CD4-positive, alpha-beta T cell treated with Interferon gamma for 1 hour (primary cell): Measurements from ENCODE around the gene SUPT3H.

Source experiments
- DNase-seq: peaks from one replicate; pipeline ENCODE4 v3.0.0-alpha.2; 2020

The SUPT3H gene

DNA sequence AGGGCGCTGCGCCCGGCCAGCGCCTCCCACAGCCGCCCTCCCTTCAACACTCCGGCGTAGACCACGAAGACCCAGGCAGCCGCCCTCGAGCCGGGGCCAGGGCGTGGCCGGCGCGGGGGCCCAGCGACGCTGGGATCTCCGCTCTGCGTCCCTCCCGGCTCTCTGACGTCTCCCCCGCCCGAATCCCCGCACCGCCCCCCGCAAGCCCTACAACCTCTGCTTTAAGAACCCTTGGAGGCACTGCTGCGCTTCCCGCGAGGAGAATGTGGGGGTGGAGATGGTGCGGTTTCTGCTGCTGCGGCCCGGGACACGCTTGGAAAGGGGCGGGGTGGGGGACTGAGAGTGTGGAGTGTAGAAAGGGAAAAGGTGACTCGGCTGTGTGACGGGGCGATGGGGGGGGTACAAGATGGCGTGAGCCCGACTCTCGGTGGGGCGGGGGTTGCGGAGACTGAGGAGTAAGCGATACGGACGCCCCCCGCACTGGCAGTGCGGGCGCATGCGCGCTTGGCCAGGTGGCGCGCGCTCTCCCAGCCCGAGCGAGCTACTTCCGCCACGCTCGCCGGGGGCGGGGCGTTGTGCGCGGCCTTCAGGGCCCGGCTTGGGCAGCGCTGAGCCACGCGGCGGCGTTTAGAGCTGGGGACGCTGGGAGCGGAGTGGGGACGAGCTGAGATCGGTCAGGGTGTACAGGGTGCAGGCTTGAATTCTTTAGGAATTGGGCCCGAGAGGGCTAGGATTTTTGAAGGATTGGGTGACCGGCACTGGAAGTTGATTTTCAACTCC lies at the start of gene SUPT3H:
TSS of gene SUPT3H (minus strand) at position 381 of the 780 bp plus-strand sequence.
- DNase-seq: peak; percentile 93

DNA sequence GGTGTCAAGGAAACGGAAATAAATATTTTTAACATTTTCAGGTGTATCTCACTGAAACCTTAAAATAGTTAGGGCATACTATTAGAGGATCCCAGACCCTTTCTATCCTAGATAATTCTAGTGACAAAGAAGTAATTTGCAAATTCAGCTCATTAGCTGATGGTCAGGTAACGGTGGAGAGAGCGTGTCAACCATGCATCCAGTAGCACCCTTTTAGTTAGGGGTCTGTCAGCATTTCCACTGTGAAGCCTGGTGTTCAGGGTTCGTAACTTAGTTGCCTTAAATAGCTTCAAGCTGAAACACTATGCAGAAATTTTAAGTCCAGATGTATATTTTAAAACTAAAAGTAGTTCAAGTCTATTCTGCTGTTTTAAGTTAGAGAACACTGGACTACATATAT lies 48.5 kb upstream of the SUPT3H start:
- no peak for DNase-seq

DNA sequence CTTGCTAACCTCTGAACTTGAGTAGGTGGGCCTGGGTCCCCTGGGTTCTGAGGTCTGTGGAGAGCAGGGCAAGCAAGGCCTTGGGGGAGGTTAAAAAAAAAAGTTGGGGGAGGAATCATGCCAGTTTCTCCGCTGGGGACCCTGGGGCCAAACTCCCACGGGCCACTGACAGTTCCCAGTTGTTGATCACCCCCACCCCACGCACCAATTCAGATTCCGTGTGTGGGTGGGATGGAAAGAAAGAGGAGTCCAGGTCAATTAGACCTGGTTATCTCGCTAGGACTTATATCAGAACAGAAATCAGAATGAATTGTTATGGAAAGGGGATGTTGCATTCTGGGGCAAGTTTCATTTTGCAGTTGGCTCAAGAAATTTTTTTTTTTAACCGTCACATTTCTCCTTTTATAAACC lies 46.7 kb upstream of the SUPT3H start:
- DNase-seq: no peak

DNA sequence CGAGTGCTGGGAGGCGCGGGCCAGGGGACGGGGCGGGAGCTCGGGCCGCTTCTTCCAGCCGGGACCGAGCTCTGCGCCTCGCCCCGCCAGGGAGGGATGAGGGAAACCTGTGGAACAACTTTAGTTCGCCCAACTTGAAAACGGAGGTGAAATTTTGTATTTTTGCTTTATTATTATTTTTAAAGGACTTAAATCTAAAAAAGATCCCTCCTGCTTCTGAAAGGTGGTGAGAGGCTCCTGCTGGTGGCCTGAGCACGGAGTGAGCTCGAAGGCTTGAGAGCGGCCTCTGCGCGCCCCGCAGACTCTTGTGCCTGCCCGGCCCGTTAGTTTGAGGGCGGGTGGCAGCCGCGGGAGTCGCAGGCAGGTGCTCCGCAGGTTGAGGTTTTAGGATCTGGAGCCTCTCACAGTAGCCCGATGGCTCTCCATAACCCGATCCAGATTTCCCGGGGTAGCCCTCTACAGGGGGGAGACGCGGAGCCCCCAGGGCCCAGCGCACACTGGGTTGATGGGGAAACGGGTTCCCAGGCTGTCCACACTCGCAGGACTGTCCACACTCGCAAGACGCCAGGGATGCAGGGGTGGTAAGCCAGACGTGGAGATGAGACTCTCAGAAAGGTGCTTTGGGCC lies 46.2 kb upstream of the SUPT3H start:
- DNase-seq: no peak

DNA sequence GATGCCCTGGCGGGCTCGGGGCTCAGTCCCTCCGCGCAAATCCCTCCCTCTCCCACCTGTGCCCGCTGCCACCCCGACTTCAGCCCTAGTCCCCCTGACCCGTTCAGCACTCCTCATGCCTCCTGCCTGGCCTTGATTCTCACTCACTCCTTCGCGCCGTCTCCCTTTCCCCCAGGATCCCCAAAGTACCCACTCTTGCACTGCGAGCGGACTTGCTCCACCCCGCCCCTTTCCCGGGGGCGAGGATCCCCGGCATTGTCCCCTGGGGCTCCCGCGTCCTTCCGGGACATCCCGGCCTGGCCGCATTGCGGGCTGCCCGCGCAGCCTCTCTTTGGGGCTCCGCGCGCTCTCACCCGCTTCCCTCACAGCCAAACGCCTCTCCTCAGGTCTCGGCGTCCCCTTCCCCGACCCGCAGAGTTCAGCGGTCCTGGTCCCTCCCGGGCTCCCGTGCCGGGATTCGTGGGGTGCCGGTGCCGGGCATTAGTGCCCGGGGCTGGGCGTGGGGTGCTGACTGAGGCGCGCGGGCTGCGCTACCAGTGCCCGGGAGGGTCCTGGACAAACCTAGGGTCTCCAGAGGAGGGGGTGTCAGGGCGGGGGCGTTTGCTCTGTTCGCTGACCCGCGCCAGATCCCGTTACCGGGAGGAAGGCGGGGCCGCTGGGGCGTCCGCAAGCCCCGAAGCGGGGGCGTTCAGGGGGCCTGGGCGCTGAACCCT lies 45.5 kb upstream of the SUPT3H start:
- peak; percentile 4 for DNase-seq

DNA sequence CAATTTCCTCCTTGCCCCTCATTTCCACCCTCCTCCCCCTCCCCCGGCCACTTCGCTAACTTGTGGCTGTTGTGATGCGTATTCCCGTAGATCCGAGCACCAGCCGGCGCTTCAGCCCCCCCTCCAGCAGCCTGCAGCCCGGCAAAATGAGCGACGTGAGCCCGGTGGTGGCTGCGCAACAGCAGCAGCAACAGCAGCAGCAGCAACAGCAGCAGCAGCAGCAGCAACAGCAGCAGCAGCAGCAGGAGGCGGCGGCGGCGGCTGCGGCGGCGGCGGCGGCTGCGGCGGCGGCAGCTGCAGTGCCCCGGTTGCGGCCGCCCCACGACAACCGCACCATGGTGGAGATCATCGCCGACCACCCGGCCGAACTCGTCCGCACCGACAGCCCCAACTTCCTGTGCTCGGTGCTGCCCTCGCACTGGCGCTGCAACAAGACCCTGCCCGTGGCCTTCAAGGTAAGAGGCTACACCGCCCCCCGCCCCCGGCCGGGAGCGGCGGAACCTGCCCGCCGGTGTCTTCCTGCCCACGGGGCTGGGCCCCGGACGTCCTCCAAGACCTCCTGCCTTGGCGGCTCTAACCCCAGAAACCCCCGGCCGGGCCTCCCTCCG lies 44.9 kb upstream of the SUPT3H start:
- DNase-seq: peak; percentile 53

DNA sequence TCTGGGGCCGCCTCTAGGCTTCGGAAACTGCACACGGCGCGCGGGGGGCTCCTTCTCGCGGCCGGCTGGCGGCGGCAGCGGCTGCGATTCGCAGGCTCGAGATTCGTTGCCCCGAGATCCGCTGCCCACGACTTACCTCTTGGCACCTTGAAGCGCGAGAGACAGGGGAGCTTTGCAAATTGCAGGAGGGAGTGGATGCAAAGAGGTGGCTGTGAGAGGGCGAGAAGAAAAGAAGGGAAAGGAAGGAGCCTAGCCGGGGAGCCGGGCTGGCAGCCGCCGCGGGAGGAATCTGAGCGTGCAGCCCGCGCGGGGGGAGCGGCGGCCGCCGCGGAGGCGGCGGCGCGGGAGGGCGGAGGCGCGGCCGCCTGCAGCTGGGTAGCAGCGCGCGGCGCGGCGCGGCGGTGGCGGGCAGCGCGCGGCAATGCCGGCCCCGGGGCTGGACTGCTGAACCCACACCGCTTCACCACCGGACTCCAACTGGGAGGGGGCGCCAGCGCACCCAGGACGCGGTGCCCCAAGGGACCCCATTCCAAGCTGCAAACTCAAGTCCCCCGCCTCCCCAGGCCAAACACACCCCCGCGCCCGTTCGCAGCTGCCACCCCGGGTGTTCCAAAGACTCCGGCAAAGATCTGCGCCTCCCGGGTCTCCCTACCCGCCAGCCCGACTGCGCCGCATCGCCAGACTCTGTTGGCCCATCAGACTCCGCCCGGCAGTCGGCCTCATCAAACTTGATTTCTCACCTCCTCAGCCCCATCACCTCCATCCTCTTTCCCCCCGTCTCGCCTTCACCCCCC lies 44.2 kb upstream of the SUPT3H start:
- peak; percentile 35 for DNase-seq

DNA sequence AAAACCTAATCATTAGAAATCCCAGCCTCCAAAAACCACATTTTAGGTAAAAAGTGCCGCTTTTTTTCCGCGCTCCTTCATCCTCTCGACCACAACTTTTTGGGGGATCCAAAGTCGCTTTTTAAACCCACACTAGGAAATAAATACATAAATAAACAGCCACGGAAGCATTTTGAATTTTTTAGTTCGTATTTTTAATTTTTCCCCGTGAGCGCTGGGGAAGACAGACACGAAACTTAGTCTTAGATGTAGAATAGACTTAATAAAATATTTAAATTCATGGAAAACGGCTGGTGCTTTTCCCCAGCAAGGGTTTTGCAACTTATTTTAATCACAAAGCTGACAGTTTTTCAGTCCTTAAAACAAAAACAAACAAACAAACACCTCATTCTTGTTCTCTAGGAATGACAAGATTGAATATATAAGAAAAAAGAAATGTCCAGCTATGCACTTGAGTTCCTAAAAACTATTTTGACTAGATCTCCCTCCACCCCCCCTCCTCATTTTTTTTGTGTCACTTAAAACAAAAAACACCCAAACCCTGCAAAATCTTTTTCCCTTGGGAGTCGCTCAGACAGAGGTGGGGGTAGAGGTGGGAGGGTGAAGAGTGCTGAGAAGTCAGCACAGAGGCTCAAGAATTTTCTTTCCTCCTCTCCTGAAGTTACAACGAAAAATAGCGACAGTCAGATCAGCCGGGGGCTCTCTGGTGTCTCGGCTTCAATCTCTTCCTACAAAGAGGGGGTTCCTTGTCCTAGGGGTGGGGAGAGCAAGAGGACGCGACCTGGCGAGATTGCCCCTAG lies 43.4 kb upstream of the SUPT3H start:
- no peak for DNase-seq

DNA sequence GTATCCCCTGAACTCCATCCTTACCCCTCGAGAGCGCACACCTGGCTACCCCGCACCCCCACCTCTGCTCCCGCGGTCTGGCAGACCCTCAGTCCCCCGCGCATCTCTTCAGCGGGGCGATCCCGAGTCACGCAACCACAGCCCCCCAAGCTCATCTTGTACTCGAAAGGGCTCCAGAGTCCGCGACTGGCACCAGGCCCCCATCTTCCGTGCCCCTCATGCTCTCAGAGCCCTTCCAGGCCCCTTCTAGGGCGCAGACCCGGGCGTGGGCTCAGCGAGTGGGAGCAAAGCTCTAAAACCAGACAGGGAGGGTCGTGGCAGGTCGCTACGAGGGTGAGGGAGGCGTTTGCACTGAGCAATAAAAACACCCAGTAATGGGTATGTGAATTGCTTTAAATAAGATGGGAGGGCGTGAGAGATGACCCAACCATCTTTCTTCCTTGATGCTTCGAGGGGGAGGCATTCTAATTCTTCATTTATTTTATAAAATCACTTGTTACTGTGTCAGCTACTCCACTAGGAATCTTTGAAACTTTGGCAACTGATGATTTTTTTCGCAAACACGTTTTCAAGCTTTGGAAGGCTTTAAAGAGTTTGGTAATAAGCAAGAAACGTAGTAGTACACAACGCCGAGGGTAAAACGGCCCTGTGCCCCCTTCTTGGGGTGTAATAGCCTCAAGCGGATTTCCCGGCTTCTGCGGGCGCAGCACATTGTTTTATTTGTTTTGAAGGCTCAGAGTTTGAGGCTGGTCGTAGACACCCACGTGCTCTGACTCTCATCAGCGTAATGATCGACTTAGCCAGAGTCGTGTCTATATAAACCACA lies 42.6 kb upstream of the SUPT3H start:
- DNase-seq: peak; percentile 45

DNA sequence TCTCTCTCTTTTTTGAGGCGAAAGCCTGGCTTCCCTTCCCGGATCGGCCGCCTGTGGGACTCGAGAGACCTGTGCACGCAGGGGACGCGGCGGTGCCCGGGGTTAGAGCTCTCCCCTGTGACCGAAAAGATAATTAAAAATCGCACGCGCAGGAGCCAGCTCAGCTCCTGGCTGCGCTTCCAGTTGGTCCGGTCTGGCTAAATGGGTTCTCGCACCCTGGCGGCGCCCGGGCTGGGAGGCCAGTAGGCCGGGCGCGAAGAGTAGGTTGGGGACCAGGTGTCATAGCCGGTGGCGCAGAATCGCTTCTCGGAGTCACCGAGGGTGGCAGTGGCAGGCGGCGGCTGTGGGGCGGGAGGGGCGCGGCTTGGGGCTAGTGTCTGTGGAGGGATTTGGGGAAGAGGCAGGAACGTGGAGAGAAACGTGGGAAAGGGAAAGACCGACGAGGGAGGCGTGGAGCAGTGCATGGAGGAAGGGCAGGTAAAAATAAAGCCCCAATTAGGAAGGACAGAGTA lies 41.9 kb upstream of the SUPT3H start:
- peak; percentile 58 for DNase-seq

DNA sequence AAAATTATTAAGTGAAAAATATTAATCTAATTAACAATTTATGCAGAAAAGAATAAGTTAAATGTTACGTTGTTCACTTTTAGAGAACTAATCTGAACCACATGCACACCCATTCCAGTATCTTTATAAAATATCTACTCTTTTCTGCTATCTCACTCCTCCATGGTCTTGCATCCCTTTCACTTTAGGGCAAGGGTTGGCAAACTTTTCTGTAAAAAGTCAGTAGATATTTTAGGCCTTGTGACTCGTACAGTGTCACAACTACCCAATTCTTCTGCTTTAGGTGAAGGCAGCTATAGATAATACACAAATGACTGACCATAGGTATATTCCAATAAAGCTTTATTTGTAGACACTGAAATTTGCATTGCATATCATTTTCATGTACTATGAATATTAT lies 39.7 kb upstream of the SUPT3H start:
- no peak for DNase-seq

DNA sequence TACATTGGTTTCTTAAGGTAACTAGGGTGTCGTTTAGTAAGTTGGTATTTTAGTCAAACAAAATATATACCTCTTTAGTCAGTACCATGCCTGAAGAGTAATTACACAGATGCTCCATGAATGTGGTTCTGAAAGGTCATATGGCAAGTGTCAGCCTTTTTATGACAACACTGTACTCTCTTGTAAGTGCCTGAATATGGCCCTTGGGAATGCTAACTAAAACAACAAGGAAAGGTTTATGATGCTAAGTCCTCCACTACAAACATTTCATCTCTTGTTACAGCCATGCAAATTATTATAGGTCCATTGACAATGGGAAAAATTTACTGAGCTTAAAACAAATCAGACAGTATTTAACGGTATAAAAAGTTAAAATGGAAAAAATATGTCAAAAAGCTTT lies 39.0 kb upstream of the SUPT3H start:
- no peak for DNase-seq

DNA sequence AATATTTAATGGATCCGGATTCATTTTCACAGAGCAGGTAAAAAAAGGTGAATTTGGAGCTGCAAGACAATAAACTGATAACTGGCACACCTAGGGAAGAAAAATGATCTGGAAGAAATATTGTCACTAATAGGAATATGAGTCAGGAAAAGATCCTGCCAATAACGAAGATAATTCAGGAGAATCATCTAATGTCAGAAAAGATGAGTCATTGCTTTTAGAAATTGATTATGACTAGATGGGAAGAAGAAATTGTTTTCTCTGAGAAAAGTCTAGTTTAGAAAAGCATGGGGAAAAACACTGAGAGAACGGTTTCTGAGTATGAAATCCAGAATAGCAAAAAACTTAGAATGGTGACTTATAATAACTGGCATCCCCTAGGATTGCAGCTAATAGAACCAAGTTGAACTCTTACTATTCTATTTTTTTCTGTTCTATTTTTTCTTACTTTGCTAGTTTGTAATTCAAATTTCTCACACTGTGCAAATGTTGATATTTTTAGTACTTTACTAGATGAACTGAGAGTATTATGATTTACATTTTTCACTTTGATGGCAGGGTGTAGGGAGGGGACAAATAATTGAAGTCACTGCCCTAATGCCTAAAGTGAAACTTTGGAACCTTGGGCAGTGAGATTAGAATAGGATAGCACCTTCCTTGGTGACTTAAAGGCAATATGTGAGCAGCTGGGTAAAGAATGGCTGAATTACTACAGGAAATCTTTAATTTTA lies 38.2 kb upstream of the SUPT3H start:
- DNase-seq: no peak

DNA sequence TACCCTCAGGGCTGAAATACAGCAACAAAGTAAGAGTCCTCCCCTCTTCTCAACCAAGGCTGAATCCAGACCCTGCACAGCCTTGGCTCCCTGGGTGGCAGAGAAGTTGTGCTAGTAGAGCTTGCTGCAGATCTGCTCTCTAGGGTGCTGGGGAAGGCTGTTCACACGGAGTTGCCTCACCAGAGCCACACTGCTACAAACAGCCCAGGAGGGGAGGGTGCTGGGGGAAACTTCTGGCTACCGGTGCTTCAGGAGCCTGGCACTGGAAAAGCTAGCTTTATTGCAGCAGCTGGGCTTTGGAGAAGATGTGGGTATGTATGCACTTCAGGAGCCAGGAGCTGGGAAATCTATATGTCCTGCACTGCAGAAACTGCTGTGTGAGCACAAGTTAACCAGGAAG lies 37.6 kb upstream of the SUPT3H start:
- no peak for DNase-seq

DNA sequence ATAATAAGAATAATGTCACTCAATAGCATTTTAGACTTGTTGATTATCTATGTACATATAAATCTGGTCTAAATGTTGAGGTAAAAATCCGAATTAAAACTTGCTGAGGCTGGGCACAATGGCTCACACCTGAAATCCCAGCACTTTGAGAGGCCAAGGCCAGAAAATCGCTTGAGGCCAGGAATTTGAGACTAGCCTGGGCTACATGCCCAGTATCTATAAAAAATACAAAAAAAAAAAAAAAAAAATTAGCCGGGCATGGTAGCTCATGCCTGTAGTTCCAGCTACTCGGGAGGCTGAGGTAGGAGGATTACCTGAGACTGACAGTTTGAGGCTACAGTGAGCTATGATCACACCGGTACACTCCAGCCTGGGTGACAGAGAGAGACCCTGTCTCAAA lies 34.2 kb upstream of the SUPT3H start:
- DNase-seq: no peak

DNA sequence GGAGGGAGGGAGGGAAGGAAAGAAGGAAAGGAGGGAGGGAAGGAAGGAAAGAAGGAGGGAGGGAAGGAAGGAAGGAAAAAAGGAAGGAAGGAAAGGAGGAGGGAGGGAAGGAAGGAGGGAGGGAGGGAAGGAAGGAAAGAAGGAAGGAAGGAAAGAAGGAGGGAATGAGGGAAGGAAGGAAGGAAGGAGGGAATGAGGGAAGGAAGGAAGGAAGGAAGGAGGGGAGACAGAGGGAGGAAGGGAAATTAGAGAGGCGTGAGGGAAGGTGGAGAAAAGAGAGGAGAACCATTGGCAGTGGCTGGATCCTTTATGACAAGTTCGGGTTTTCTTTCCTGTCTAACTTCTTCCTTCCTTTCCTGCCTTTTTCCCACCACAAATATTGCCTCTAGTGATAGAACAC lies 22.3 kb upstream of the SUPT3H start:
- DNase-seq: no peak

DNA sequence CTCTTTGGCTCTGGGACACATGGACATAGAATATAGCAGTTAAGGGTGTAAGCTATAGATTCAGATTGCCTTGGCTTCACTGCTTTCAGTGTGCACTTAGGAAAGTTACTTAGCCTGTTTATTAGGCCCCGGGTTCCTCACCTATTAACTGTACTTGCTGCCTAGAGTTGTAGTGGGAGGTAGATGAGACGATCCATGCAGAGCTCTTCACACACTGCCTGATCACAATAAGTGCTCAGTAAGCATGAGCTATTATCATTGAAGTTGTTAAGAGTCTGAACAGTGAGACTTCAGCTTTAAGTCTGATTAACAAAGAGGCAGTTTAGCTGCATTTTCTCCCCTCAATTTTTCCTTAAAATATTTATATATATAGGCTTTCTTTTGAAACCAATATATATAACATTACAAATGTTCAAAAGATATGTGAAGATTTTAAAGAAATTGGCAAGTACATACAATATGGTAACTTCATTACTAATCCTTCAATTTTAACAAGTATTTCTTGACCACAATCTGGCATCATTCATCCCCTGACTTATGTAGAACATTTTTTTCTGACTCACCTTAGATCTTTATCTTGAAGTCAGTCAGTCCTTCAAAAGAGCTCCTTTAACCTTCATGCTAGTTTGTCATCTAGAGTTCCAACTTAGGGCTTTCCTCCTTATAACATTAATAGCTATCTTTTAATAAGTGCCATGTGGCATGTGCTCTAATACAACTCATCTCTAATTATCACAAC lies 20.5 kb upstream of the SUPT3H start:
- DNase-seq: no peak

DNA sequence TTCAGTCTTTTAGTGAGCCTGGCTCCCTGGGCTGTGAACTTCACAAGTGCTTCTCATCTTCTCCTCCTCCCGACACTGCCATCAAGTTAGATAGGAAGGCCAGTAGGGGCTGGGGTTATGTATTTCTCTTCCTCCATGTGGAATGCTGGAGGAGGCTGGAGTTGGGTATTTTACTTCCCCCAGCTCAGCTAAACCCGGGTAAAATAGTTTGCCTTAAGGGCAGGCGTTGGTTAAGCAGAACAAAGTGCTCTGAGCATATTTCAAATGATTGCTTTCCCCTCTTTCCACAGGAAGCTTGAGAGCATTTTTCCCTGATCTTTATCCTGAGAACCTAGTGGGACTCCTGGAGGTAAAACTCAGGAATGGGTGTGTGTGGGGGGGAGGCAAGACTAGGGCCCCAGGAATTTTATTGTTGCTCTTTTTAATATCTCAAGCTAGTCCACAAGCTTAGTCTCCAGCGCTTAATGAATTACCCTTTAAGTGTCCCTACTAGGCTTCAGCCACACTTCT lies 16.9 kb upstream of the SUPT3H start:
- no peak for DNase-seq

DNA sequence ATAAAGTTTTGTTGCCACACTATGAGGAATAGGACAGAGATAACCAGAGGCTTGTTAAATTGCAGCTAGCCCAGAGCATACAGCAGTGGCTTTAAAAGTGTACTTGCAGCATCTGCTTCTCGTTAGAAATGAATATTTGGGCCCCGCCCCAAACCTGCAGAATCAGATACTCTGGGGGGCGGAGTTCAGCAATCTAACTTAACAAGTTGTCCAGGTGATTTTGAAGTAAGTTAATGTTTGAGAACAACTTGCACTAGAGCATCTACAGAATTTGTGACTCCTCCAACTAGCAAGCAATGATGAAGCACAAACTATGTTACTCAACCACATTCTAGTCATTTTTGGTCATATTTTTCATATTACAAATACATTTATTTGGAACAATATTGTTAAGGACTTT lies 10.6 kb upstream of the SUPT3H start:
- DNase-seq: no peak
